GM12878 (cell line): ENCODE results near the gene FBXO8. TPM values are rescaled to one million over a fixed set of nuclear protein-coding genes. Genes with fewer than 3 reads are reported as not detected.

ENCODE experiments used
- ATAC-seq: fragments of 200-7000 bp; cut with Tn5 transposase; 3 replicates; pipeline ENCODE4 v1.9.1; 2020; ENCODE audit warnings: mild to moderate bottlenecking, moderate library complexity
- BruUV-seq: library from RNA; stranded (reverse); fragments of 400-500 nt; replicated peaks from 2 replicates; lab custom pipeline; 2021; lab: Mats Ljungman, UMichigan
- CTCF ChIA-PET: fragments of 300-600 bp; sonication (Branson Sonifier 250); formaldehyde crosslinking; extraction: SDS; loops from one replicate; lab custom pipeline; 2021; ENCODE audit warnings: inconsistent platforms; lab: Yijun Ruan, JAX
- POLR2A ChIA-PET: fragments of 350-600 bp; formaldehyde crosslinking; extraction: SDS; loops from one replicate; lab custom pipeline; 2021; ENCODE audit warnings: inconsistent platforms; lab: Charles Lee
- RAD21 ChIA-PET: fragments of 300-600 bp; sonication (Branson Sonifier 250); formaldehyde crosslinking; loops from one replicate; lab custom pipeline; 2023; ENCODE audit warnings: antibody characterized with exemption; ENCODE audit not compliant: unreplicated experiment; lab: Charles Lee
- SMC1A ChIA-PET: fragments of 300-600 bp; sonication (Branson Sonifier 250); formaldehyde crosslinking; loops from one replicate; lab custom pipeline; 2023; ENCODE audit not compliant: unreplicated experiment, uncharacterized antibody; lab: Charles Lee
- DNase-seq: peaks from one replicate; pipeline ENCODE4 v3.0.0-alpha.2; 2011; ENCODE audit warnings: low read depth, low spot score
- FAIRE-seq: peaks from 3 replicates; lab custom pipeline; 2011; peaks lifted over from hg19 to GRCh38; lab: Jason Lieb, UNC
- H2AFZ ChIP-seq: 2 replicates; pipeline ENCODE4 v1.6.0; 2011; ENCODE audit warnings: low read depth, low read length, control low read depth; ENCODE audit not compliant: control insufficient read depth
- H3K27ac ChIP-seq: 2 replicates; pipeline ENCODE4 v1.5.1; 2011; ENCODE audit warnings: control low read depth; ENCODE audit not compliant: control insufficient read depth, insufficient read depth
- H3K27me3 ChIP-seq, 2 experiments: replicated peaks in 1 of 2; 2 replicates each; pipeline versions ENCODE4 v1.6.0 to v1.6.1; 2011; ENCODE audit warnings: low read length in 1 of 2; ENCODE audit not compliant: control insufficient read depth in 2 of 2, insufficient read depth in 2 of 2
- H3K36me3 ChIP-seq, 2 experiments: 2 replicates each; pipeline ENCODE4 v1.5.1; 2011; ENCODE audit warnings: low read length in 1 of 2; ENCODE audit not compliant: control insufficient read depth in 2 of 2, insufficient read depth in 2 of 2
- H3K4me1 ChIP-seq: 2 replicates; pipeline ENCODE4 v1.6.1; 2011; ENCODE audit warnings: mild to moderate bottlenecking, low read length, moderate library complexity, mixed read lengths; ENCODE audit not compliant: control insufficient read depth, insufficient read depth
- H3K4me2 ChIP-seq: 2 replicates; pipeline ENCODE4 v1.6.0; 2011; ENCODE audit warnings: control low read depth; ENCODE audit not compliant: control insufficient read depth, insufficient read depth
- H3K4me3 ChIP-seq: fragments of 200-600 bp; sonication (generic); 2 replicates; pipeline ENCODE4 v1.5.1; 2016
- H3K79me2 ChIP-seq: 2 replicates; pipeline ENCODE4 v1.6.0; 2011; ENCODE audit warnings: low read length; ENCODE audit not compliant: control insufficient read depth, insufficient read depth
- H3K9ac ChIP-seq: 2 replicates; pipeline ENCODE4 v1.8.0; 2011; ENCODE audit warnings: low read length, control low read depth, mixed read lengths; ENCODE audit not compliant: control insufficient read depth, insufficient read depth
- H3K9me3 ChIP-seq: replicated peaks from 3 replicates; pipeline ENCODE4 v1.5.1; 2011; ENCODE audit warnings: mild to moderate bottlenecking, low read length; ENCODE audit not compliant: control insufficient read depth, insufficient read depth
- H4K20me1 ChIP-seq: 2 replicates; pipeline ENCODE4 v1.6.0; 2011; ENCODE audit not compliant: control insufficient read depth, insufficient read depth
- MYB ChIP-seq: fragments of 150-350 bp; IDR thresholded peaks from 2 replicates; pipeline ENCODE4 v1.6.1; 2014; ENCODE audit warnings: mild to moderate bottlenecking, low read depth, low read length, borderline replicate concordance
- NBN ChIP-seq: fragments of 450-650 bp; IDR thresholded peaks from 2 replicates; pipeline ENCODE4 v1.6.1; 2016
- NFIC ChIP-seq: IDR thresholded peaks from 2 replicates; pipeline ENCODE4 v1.6.1; 2012; ENCODE audit warnings: low read depth, mild to moderate bottlenecking, inconsistent platforms, low read length, moderate library complexity
- PKNOX1 ChIP-seq: fragments of 450-650 bp; IDR thresholded peaks from 2 replicates; pipeline ENCODE4 v1.6.1; 2016; ENCODE audit warnings: mild to moderate bottlenecking
- RBBP5 ChIP-seq: fragments of 200-600 bp; sonication (generic); conservative IDR thresholded peaks from 2 replicates; pipeline ENCODE4 v1.6.1; 2016
- WGBS: methylation state at CpG from one replicate; pipeline ENCODE4 v1.1.6; 2016; ENCODE audit warnings: low lambda C conversion rate; ENCODE audit not compliant: insufficient replicate concordance, insufficient coverage; ENCODE audit errors: missing lambda C conversion rate; 5-methylcytosine and 5-hydroxymethylcytosine counted together
- in situ Hi-C: fragments of 300-500 bp; cut with MboI; formaldehyde crosslinking; loops from 9 replicates; pipeline ENCODE4 v1.14.3; 2018; ENCODE audit warnings: mixed read lengths
- intact Hi-C: fragments of 100-400 bp; cut with micrococcal nuclease; formaldehyde crosslinking; loops from one replicate; pipeline ENCODE4 v1.14.2; 2022; ENCODE audit not compliant: unreplicated experiment
- polyA plus RNA-seq, 11 experiments: library from polyadenylated mRNA; depleted of rRNA in 4 of 11; unstranded in 6 of 11; stranded (reverse) in 5 of 11; fragments of >200 nt; fragmentation: Nextera tagmentation in 4 of 11; fragmentation: Illumina TruSeq in 1 of 11; extraction: Ambion mirVana in 4 of 11; extraction: Trizol in 1 of 11; gene quantifications; 1 replicate in 1 of 11; 2 replicates in 10 of 11; pipeline versions ENCODE4 v1.2.1 to v1.2.3, GENCODE V29; 2011 to 2016; ENCODE audit warnings: inconsistent platforms in 2 of 11, missing spikeins in 2 of 11, low read depth in 1 of 11
- total RNA-seq, 4 experiments: library from RNA; depleted of rRNA in 3 of 4; stranded (reverse); fragments of >200 nt in 3 of 4; fragmentation: Illumina TruSeq in 1 of 4; extraction: Trizol in 1 of 4; gene quantifications; 2 replicates each; pipeline versions ENCODE4 v1.2.1 to v1.2.3, GENCODE V29; 2013 to 2021
- TF ChIP-seq, protein P1 (sequence below): fragments of 450-650 bp; IDR thresholded peaks from 2 replicates; pipeline ENCODE4 v1.6.1; 2017; ENCODE audit warnings: low read depth, mild to moderate bottlenecking, moderate library complexity

The FBXO8 gene
- total and polyA plus RNA-seq, 10 of the 15 experiments (the other 5 are each of a cell fraction or from before 2014, with no cell fraction given), result 11.3 to 38.1 (median 16.8) TPM

- Histone ChIP-seq H3K4me1 (no peaks in the 10 kb centered on the region), H3K4me2 (no peak overlapping the region), H3K27ac (no peak overlapping the region), H3K27me3 (no peaks in the 10 kb centered on the region), H2AFZ (no peak overlapping the region), H3K9me3 (no peaks in the 10 kb centered on the region), H3K36me3 (no peaks in the 10 kb centered on the region; a peak in 1 of 4 replicates), H3K9ac (no peak overlapping the region), H3K4me3 (no peak overlapping the region), H4K20me1 (no peaks in the 10 kb centered on the region), H3K79me2 (no peaks in the 10 kb centered on the region)
- BruUV-seq, result no TSS peak
- intact Hi-C loops (no loop called here), in situ Hi-C loops (loop anchor here (25.0 kb wide), 1 partner anchor 808 kb away; no protein-coding TSS in a partner anchor)
- FAIRE-seq (no peak), DNase-seq (no peak), ATAC-seq (no peak)
- CTCF ChIA-PET, result interaction anchor here (0.8 to 4.4 kb wide), 6 partner anchors 13 to 815 kb away, joined by 3 to 83 read pairs (median 6); no protein-coding TSS in a partner anchor
- RAD21 ChIA-PET, result no interaction called here
- 93% methylated on average over 5 of the region's 5 CpGs for WGBS
- TF ChIP-seq RBBP5 (no peak), NBN (no peak), NFIC (no peak), MYB (no peak), PKNOX1 (no peak)
- TF ChIP-seq, protein P1, sequence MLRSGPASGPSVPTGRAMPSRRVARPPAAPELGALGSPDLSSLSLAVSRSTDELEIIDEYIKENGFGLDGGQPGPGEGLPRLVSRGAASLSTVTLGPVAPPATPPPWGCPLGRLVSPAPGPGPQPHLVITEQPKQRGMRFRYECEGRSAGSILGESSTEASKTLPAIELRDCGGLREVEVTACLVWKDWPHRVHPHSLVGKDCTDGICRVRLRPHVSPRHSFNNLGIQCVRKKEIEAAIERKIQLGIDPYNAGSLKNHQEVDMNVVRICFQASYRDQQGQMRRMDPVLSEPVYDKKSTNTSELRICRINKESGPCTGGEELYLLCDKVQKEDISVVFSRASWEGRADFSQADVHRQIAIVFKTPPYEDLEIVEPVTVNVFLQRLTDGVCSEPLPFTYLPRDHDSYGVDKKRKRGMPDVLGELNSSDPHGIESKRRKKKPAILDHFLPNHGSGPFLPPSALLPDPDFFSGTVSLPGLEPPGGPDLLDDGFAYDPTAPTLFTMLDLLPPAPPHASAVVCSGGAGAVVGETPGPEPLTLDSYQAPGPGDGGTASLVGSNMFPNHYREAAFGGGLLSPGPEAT, result no peak
- SMC1A ChIA-PET, result interaction anchor here (0.6 to 3.6 kb wide), 6 partner anchors 15 to 342 kb away, joined by 3 to 46 read pairs (median 5); no protein-coding TSS in a partner anchor
- POLR2A ChIA-PET, result no interaction called here
These were observed 37.2 kb upstream of the FBXO8 start for GRCh38 chr4:174320494-174321199.
